Measurements from ENCODE around the gene SHC1.

The SHC1 gene

DNA sequence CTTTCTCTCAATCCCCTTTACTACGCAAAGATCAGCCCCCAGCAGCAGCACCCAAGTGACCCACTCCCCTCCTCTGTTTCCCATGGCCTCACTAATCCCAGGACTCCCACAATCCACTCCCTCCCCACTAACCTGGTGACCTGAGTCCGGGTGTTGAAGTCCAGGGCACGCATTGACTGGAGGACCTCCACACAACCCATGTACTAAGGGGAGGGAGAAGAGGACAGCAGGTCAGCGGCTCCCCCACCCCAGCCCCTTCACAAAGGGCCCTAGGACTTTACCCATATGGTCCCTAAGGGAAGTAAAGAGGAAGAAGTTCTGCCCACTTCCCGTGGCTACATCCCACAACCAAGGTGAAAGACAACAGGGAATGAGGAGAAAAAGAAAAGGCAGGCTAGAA is 1.3 kb downstream of the SHC1 start:
- no peak for DNase-seq (ENCODE audit: low read depth, low spot score)
- no peaks in the 10 kb centered on the region for H3K9me3 ChIP-seq (ENCODE audit: insufficient read depth, low read length)
- H3K4me1 ChIP-seq (ENCODE audit: insufficient read depth, insufficient read length) = peaks cover 20% of the 10 kb centered on the region
- H3K36me3 ChIP-seq (ENCODE audit: insufficient read depth, insufficient read length, low read length) = peaks cover 53% of the 10 kb centered on the region
- peak overlapping the region; percentile 77 for H3K4me3 ChIP-seq (ENCODE audit: insufficient read length, low read depth)
- H3K27me3 ChIP-seq (ENCODE audit: insufficient read depth, insufficient read length) = no peaks in the 10 kb centered on the region
- peak overlapping the region; percentile 98 for H3K9ac ChIP-seq (ENCODE audit: insufficient read length, low read depth)
- TF ChIP-seq ZNF274 (IDR thresholded peaks at IDR 0.05; ENCODE audit: low read depth, low read length) (no peak), SUZ12 (IDR thresholded peaks at IDR 0.05; ENCODE audit: extremely low read depth, insufficient read depth, insufficient read length) (no peak), YY1 (IDR thresholded peaks at IDR 0.05; ENCODE audit: insufficient read depth, insufficient read length) (no peak)

DNA sequence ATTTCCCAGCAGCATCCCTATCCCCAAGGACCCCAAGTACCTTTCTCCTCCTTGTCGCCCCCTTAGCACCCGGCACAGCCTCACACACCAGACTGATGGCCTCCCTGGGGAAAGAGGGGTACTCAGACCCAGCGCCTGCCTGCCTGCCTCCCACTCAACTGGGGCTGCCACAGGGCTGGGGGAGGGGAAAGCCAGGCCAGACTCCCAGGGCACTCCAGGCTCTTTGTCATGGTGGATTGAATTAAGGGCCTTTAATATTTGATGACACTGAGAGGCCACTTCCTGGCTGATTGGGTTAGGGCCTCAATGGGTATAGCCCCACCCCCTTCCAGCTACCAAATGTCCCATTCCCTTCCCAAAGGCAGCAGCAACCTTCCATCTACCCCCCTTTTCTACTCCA is 1.8 kb downstream of the SHC1 start:
- H3K9ac ChIP-seq (ENCODE audit: insufficient read length, low read depth) = peak overlapping the region; percentile 98
- H3K27me3 ChIP-seq (ENCODE audit: insufficient read depth, insufficient read length) = no peaks in the 10 kb centered on the region
- TF ChIP-seq ZNF274 (IDR thresholded peaks at IDR 0.05; ENCODE audit: low read depth, low read length) = no peak
- TF ChIP-seq SUZ12 (IDR thresholded peaks at IDR 0.05; ENCODE audit: extremely low read depth, insufficient read depth, insufficient read length) = no peak
- TF ChIP-seq YY1 (IDR thresholded peaks at IDR 0.05; ENCODE audit: insufficient read depth, insufficient read length) = no peak
- peak overlapping the region; percentile 77 for H3K4me3 ChIP-seq (ENCODE audit: insufficient read length, low read depth)
- H3K36me3 ChIP-seq (ENCODE audit: insufficient read depth, insufficient read length, low read length) = peaks cover 58% of the 10 kb centered on the region
- no peak for DNase-seq (ENCODE audit: low read depth, low spot score)
- H3K4me1 ChIP-seq (ENCODE audit: insufficient read depth, insufficient read length) = peaks cover 20% of the 10 kb centered on the region
- no peaks in the 10 kb centered on the region for H3K9me3 ChIP-seq (ENCODE audit: insufficient read depth, low read length)

DNA sequence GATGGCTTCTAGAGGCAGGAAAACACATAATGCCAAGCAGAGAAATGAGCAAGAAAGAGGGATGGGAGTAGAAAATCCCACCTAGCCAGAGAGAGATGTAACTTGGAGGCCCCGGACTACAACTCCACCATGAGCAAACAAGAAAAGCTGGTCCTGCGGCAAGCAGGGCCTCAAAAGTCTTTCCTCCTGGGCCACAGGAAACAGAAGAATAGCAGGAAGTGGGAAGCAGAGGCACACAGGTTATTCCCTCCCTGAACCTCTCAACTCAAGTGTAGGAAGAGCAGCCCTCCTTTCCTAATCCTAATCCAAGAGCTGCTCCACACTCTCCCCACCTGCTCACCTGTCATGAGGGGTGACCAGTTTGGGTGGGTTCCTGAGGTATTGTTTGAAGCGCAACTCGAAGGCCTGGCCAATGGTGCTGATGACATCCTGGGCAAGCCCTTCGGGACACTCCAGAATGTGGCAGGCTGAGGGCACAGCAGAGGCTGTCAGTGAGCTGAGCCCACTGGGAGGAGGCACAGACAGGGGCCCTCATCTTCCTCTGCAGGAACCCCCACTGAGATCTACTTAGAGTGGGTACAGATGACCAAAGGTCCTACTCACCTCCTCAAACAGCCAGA is 3.1 kb downstream of the SHC1 start:
- Histone ChIP-seq H3K36me3 (ENCODE audit: insufficient read depth, insufficient read length, low read length) (peaks cover 71% of the 10 kb centered on the region), H3K9me3 (ENCODE audit: insufficient read depth, low read length) (no peaks in the 10 kb centered on the region), H3K4me1 (ENCODE audit: insufficient read depth, insufficient read length) (peaks cover 22% of the 10 kb centered on the region), H3K9ac (ENCODE audit: insufficient read length, low read depth) (no peak overlapping the region), H3K27me3 (ENCODE audit: insufficient read depth, insufficient read length) (no peaks in the 10 kb centered on the region), H3K4me3 (ENCODE audit: insufficient read length, low read depth) (no peak overlapping the region)
- TF ChIP-seq YY1 (IDR thresholded peaks at IDR 0.05; ENCODE audit: insufficient read depth, insufficient read length) = no peak
- TF ChIP-seq ZNF274 (IDR thresholded peaks at IDR 0.05; ENCODE audit: low read depth, low read length) = no peak
- TF ChIP-seq SUZ12 (IDR thresholded peaks at IDR 0.05; ENCODE audit: extremely low read depth, insufficient read depth, insufficient read length) = no peak
- DNase-seq (ENCODE audit: low read depth, low spot score) = no peak

DNA sequence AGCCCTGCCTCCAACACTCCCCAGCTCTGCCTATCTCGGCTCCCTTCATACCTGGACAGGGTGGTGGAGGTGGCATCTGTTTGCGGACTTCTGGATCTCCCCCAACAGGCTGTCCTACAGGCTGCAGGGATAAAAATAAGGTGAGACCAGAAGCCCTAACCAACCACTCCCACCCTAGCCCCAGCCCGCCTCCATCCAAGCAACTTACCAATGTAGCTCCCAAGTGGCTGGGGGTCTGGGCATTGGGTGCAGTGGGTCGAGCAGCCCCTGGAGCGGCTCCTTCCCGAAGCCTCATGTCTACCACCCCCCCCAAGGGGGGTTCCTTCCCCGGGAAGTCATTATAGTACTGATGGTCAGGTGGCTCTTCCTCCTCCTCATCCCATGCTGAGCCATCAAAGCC is 4.4 kb downstream of the SHC1 start:
- DNase-seq (ENCODE audit: low read depth, low spot score) = no peak
- Histone ChIP-seq H3K9me3 (ENCODE audit: insufficient read depth, low read length) (no peaks in the 10 kb centered on the region), H3K4me3 (ENCODE audit: insufficient read length, low read depth) (no peak overlapping the region), H3K9ac (ENCODE audit: insufficient read length, low read depth) (no peak overlapping the region), H3K27me3 (ENCODE audit: insufficient read depth, insufficient read length) (no peaks in the 10 kb centered on the region), H3K4me1 (ENCODE audit: insufficient read depth, insufficient read length) (peaks cover 16% of the 10 kb centered on the region), H3K36me3 (ENCODE audit: insufficient read depth, insufficient read length, low read length) (peaks cover 75% of the 10 kb centered on the region)
- TF ChIP-seq ZNF274 (IDR thresholded peaks at IDR 0.05; ENCODE audit: low read depth, low read length) = no peak

- peaks cover 85% of the 10 kb centered on the region for H3K36me3 ChIP-seq (ENCODE audit: insufficient read depth, insufficient read length, low read length)
- peaks cover 15% of the 10 kb centered on the region for H3K4me1 ChIP-seq (ENCODE audit: insufficient read depth, insufficient read length)
- H3K27me3 ChIP-seq (ENCODE audit: insufficient read depth, insufficient read length) = no peaks in the 10 kb centered on the region
- no peak overlapping the region for H3K4me3 ChIP-seq (ENCODE audit: insufficient read length, low read depth)
- TF ChIP-seq YY1 (IDR thresholded peaks at IDR 0.05; ENCODE audit: insufficient read depth, insufficient read length) = no peak
- no peak for TF ChIP-seq ZNF274 (IDR thresholded peaks at IDR 0.05; ENCODE audit: low read depth, low read length)
- no peak for TF ChIP-seq SUZ12 (IDR thresholded peaks at IDR 0.05; ENCODE audit: extremely low read depth, insufficient read depth, insufficient read length)
- no peaks in the 10 kb centered on the region; the same call in 1 of the 2 replicates for H3K9me3 ChIP-seq (ENCODE audit: insufficient read depth, low read length)
- H3K9ac ChIP-seq (ENCODE audit: insufficient read length, low read depth) = no peak overlapping the region
- no peak for DNase-seq (ENCODE audit: low read depth, low spot score)
These were observed 6.2 kb downstream of the SHC1 start for GRCh38 chr1:154964359-154964758.

- Histone ChIP-seq H3K4me1 (ENCODE audit: insufficient read depth, insufficient read length) (peaks cover 11% of the 10 kb centered on the region), H3K36me3 (ENCODE audit: insufficient read depth, insufficient read length, low read length) (peaks cover 85% of the 10 kb centered on the region), H3K9me3 (ENCODE audit: insufficient read depth, low read length) (no peaks in the 10 kb centered on the region; the same call in 1 of the 2 replicates), H3K9ac (ENCODE audit: insufficient read length, low read depth) (no peak overlapping the region), H3K27me3 (ENCODE audit: insufficient read depth, insufficient read length) (no peaks in the 10 kb centered on the region), H3K4me3 (ENCODE audit: insufficient read length, low read depth) (no peak overlapping the region)
- no peak for DNase-seq (ENCODE audit: low read depth, low spot score)
- no peak for TF ChIP-seq SUZ12 (IDR thresholded peaks at IDR 0.05; ENCODE audit: extremely low read depth, insufficient read depth, insufficient read length)
- no peak for TF ChIP-seq YY1 (IDR thresholded peaks at IDR 0.05; ENCODE audit: insufficient read depth, insufficient read length)
- TF ChIP-seq ZNF274 (IDR thresholded peaks at IDR 0.05; ENCODE audit: low read depth, low read length) = no peak
These were observed 6.9 kb downstream of the SHC1 start for GRCh38 chr1:154963643-154964042.

DNA sequence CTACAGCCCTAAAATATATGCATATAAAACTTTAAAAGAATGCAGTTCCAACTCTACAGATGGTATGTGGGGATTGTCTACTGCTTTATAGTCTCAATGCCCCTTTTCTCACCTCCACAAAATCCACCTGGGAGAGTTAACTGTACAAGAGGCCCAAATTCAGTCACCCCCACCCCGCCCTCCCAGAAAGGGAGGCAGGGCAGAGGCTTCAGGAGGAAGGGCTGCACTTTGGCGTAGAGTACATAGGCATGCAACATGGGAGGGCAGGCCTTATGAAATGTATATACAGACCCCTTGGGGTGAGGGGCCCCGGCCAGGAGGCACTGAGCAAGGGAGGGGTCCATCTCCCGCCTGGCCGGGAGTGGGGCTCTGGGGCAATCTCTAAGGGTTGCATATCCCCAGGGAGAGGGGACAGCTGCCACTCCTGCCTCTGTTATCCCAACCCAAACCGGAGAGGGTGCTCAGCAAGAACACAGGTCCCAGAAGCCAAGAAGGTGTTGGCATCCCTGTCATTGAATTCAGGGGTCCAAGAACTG is 7.7 kb downstream of the SHC1 start:
- no peaks in the 10 kb centered on the region for H3K27me3 ChIP-seq (ENCODE audit: insufficient read depth, insufficient read length)
- peaks cover 9% of the 10 kb centered on the region for H3K4me1 ChIP-seq (ENCODE audit: insufficient read depth, insufficient read length)
- TF ChIP-seq ZNF274 (IDR thresholded peaks at IDR 0.05; ENCODE audit: low read depth, low read length) (no peak), YY1 (IDR thresholded peaks at IDR 0.05; ENCODE audit: insufficient read depth, insufficient read length) (no peak), SUZ12 (IDR thresholded peaks at IDR 0.05; ENCODE audit: extremely low read depth, insufficient read depth, insufficient read length) (no peak)
- H3K4me3 ChIP-seq (ENCODE audit: insufficient read length, low read depth) = peak overlapping the region; percentile 84
- peak overlapping the region; percentile 98 for H3K9ac ChIP-seq (ENCODE audit: insufficient read length, low read depth)
- peaks cover 85% of the 10 kb centered on the region for H3K36me3 ChIP-seq (ENCODE audit: insufficient read depth, insufficient read length, low read length)
- no peaks in the 10 kb centered on the region; the same call in 1 of the 2 replicates for H3K9me3 ChIP-seq (ENCODE audit: insufficient read depth, low read length)
- DNase-seq (ENCODE audit: low read depth, low spot score) = no peak
